ENCODE data around the gene NAA35. TPM values are rescaled to one million over a fixed set of nuclear protein-coding genes. Genes with fewer than 3 reads are reported as not detected.

NAA35 gene
- total and polyA plus RNA-seq, 2 of the 8 experiments (the other 6 are each of a cell fraction or from before 2014, with no cell fraction given) = 12.9 to 35.2 TPM

DNA sequence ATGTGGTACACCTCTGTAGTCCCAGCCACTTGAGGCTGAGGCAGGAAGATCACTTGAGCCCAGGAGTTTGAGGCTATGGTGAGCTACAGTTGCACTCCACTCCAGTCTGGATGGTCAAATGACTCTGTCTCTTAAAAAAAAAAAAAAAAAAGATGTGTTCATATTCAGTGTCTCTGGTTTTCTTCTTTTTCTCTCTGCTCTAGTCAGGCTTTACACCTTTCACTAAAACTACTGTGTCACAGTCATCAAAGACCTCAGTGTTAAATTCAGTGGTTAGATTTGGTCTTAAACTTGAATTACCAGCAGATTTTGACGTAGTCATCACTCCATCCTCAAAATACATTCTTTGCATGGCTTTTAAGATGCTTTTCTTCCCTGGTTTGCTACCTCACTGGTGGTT is 28.8 kb downstream of the NAA35 start:
- no peak overlapping the region for H2BK12ac ChIP-seq (ENCODE audit: low read depth, low read length)
- no peaks in the 10 kb centered on the region for H3K23me2 ChIP-seq (ENCODE audit: low read depth, low read length)
- H3K56ac ChIP-seq (replicated peaks; ENCODE audit: insufficient read length, low read depth, low read length) = no peak overlapping the region
- ChIA-PET CTCF (ENCODE audit: partially characterized antibody) (no interaction called here), POLR2A (ENCODE audit: partially characterized antibody) (no interaction called here)
- TF ChIP-seq POU5F1 (IDR thresholded peaks at IDR 0.05; ENCODE audit: low read depth, low read length) (no peak), NANOG (IDR thresholded peaks at IDR 0.05; ENCODE audit: insufficient read depth, low read depth, low read length, poor library complexity, severe bottlenecking) (no peak), KDM4A (IDR thresholded peaks at IDR 0.05; ENCODE audit: low read depth, low read length, severe bottlenecking) (no peak), BACH1 (IDR thresholded peaks at IDR 0.05; ENCODE audit: low read length) (no peak)
- TF ChIP-seq, protein P1, sequence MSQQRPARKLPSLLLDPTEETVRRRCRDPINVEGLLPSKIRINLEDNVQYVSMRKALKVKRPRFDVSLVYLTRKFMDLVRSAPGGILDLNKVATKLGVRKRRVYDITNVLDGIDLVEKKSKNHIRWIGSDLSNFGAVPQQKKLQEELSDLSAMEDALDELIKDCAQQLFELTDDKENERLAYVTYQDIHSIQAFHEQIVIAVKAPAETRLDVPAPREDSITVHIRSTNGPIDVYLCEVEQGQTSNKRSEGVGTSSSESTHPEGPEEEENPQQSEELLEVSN (IDR thresholded peaks at IDR 0.05) = no peak
- H2BK15ac ChIP-seq (ENCODE audit: low read length) = no peak overlapping the region
- H3K79me1 ChIP-seq (ENCODE audit: low read depth, low read length) = no peaks in the 10 kb centered on the region
- no peaks in the 10 kb centered on the region for H3K79me2 ChIP-seq (ENCODE audit: control insufficient read depth in 1 of 2, insufficient read depth in 2 of 2, low read length in 2 of 2)
- H3K9me3 ChIP-seq (ENCODE audit: insufficient read depth in 2 of 2, low read depth in 1 of 2, low read length in 1 of 2) = no peaks in the 10 kb centered on the region
- H4K8ac ChIP-seq (ENCODE audit: extremely low read depth, insufficient read depth, low read length) = no peak overlapping the region
- H3K4me3 ChIP-seq (ENCODE audit: extremely low read depth in 1 of 4, insufficient read depth in 2 of 4, low read depth in 3 of 4, low read length in 4 of 4) = no peak overlapping the region
- no peak overlapping the region for H3K14ac ChIP-seq (ENCODE audit: insufficient read length)
- H2AFZ ChIP-seq (ENCODE audit: low read length) = no peak overlapping the region
- no peak overlapping the region for H2BK120ac ChIP-seq (replicated peaks; ENCODE audit: low read depth, low read length)
- H2AK5ac ChIP-seq (ENCODE audit: low read depth, low read length) = no peak overlapping the region
- H3K27me3 ChIP-seq (replicated peaks in 1 of 4; ENCODE audit: control insufficient read depth in 3 of 4, extremely low read depth in 1 of 4, insufficient read depth in 3 of 4, low read length in 3 of 4) = no peaks in the 10 kb centered on the region
- peaks cover 0 to 1% of the 10 kb centered on the region in 2 experiments for H4K20me1 ChIP-seq (replicated peaks in 1 of 2; ENCODE audit: control insufficient read depth in 1 of 2, insufficient read depth in 2 of 2, low read length in 2 of 2)
- H3K9ac ChIP-seq (replicated peaks in 1 of 4; ENCODE audit: extremely low read depth in 1 of 4, low read depth in 3 of 4, low read length in 3 of 4) = no peak overlapping the region
- H2BK20ac ChIP-seq (ENCODE audit: low read length) = no peak overlapping the region
- no peak overlapping the region for H4K5ac ChIP-seq (ENCODE audit: insufficient read length, low read depth, low read length)
- H3K4me2 ChIP-seq (ENCODE audit: insufficient read depth in 1 of 2, low read depth in 2 of 2, low read length in 2 of 2) = no peak overlapping the region
- peaks cover 0 to 56% (median 9%) of the 10 kb centered on the region in 4 experiments; a peak in 5 of 8 replicates for H3K36me3 ChIP-seq (ENCODE audit: control insufficient read depth in 2 of 4, insufficient read depth in 4 of 4, low read length in 3 of 4)
- no peak overlapping the region for H4K91ac ChIP-seq (replicated peaks; ENCODE audit: insufficient read length, low read length)
- H3K23ac ChIP-seq (ENCODE audit: insufficient read length) = no peak overlapping the region
- DNase-seq (ENCODE audit: low read depth in 1 of 2, low spot score in 2 of 2) = no peak
- H3K18ac ChIP-seq (ENCODE audit: extremely low read depth, low read length) = no peak overlapping the region
- H3K4me1 ChIP-seq (replicated peaks in 1 of 4; ENCODE audit: control insufficient read depth in 3 of 4, insufficient read depth in 4 of 4, low read length in 3 of 4) = no peaks in the 10 kb centered on the region
- no peak overlapping the region for H3K27ac ChIP-seq (ENCODE audit: low read depth, low read length)
- H2BK5ac ChIP-seq (ENCODE audit: low read depth, low read length) = no peak overlapping the region
- FAIRE-seq = no peak
- H3K4ac ChIP-seq (replicated peaks; ENCODE audit: insufficient read length, low read depth, low read length) = no peak overlapping the region
- WGBS, 2 experiments (ENCODE audit: extremely low coverage in 1 of 2, insufficient coverage in 1 of 2, insufficient read length in 1 of 2, insufficient replicate concordance in 2 of 2, low coverage in 1 of 2, low lambda C conversion rate in 2 of 2, missing lambda C conversion rate in 1 of 2) = 92% methylated on average over 1 of the region's 1 CpG; no CpG with 5 or more reads in 1 of the 2 experiments
